H9 (cell line): ENCODE data around the gene TAPBPL. TPM values are rescaled to one million over a fixed set of nuclear protein-coding genes. Genes with fewer than 3 reads are reported as not detected.

Experiments
- DNase-seq: peaks from one replicate; pipeline ENCODE4 v3.0.0-alpha.2; 2017
- H2AFZ ChIP-seq: one replicate; pipeline ENCODE4 v1.6.1; 2013; ENCODE audit warnings: mild to moderate bottlenecking, low read length, control low read depth, moderate library complexity
- H2AK5ac ChIP-seq: 2 replicates; pipeline ENCODE4 v1.6.1; 2013; ENCODE audit warnings: low read length, control low read depth, mixed read lengths; ENCODE audit not compliant: insufficient read length
- H2BK120ac ChIP-seq: one replicate; pipeline ENCODE4 v1.6.1; 2013; ENCODE audit warnings: low read depth, mild to moderate bottlenecking, low read length, control low read depth, inconsistent platforms; ENCODE audit not compliant: poor library complexity, severe bottlenecking
- H2BK12ac ChIP-seq: 2 replicates; pipeline ENCODE4 v1.6.1; 2013; ENCODE audit warnings: low read length, control low read depth, mixed read lengths, low read depth; ENCODE audit not compliant: insufficient read length
- H2BK15ac ChIP-seq: 2 replicates; pipeline ENCODE4 v1.6.1; 2013; ENCODE audit warnings: low read depth, low read length, control low read depth
- H2BK20ac ChIP-seq: one replicate; pipeline ENCODE4 v1.6.1; 2013; ENCODE audit warnings: low read depth, mild to moderate bottlenecking, low read length, control low read depth, inconsistent platforms; ENCODE audit not compliant: poor library complexity, severe bottlenecking
- H2BK5ac ChIP-seq: 2 replicates; pipeline ENCODE4 v1.6.1; 2013; ENCODE audit warnings: low read length, control low read depth, mixed read lengths; ENCODE audit not compliant: insufficient read length
- H3K14ac ChIP-seq: 2 replicates; pipeline ENCODE4 v1.6.1; 2013; ENCODE audit warnings: low read length, control low read depth; ENCODE audit not compliant: insufficient read depth
- H3K18ac ChIP-seq: 2 replicates; pipeline ENCODE4 v1.6.1; 2013; ENCODE audit warnings: low read depth, mild to moderate bottlenecking, mixed read lengths, low read length, control low read depth; ENCODE audit not compliant: insufficient read length
- H3K23ac ChIP-seq: 2 replicates; pipeline ENCODE4 v1.6.1; 2013; ENCODE audit warnings: low read length, control low read depth, mixed read lengths, low read depth; ENCODE audit not compliant: insufficient read length
- H3K23me2 ChIP-seq: 2 replicates; pipeline ENCODE4 v1.6.1; 2013; ENCODE audit warnings: low read depth, mild to moderate bottlenecking, mixed read lengths, low read length, control low read depth; ENCODE audit not compliant: insufficient read length, poor library complexity, severe bottlenecking
- H3K27ac ChIP-seq: 2 replicates; pipeline ENCODE4 v1.5.1; 2013; ENCODE audit warnings: low read length, control low read depth, mixed read lengths, low read depth; ENCODE audit not compliant: insufficient read length
- H3K27me3 ChIP-seq: 2 replicates; pipeline ENCODE4 v1.6.1; 2013; ENCODE audit warnings: low read length, control low read depth, inconsistent platforms; ENCODE audit not compliant: insufficient read depth
- H3K4ac ChIP-seq: 2 replicates; pipeline ENCODE4 v1.6.1; 2013; ENCODE audit warnings: low read depth, mild to moderate bottlenecking, control low read depth, inconsistent platforms, low read length, moderate library complexity
- H3K4me1 ChIP-seq: 2 replicates; pipeline ENCODE4 v1.6.1; 2013; ENCODE audit warnings: low read length, control low read depth, inconsistent platforms; ENCODE audit not compliant: insufficient read depth
- H3K4me2 ChIP-seq: 2 replicates; pipeline ENCODE4 v1.6.1; 2013; ENCODE audit warnings: low read length, control low read depth, mixed read lengths; ENCODE audit not compliant: insufficient read length, insufficient read depth
- H3K56ac ChIP-seq: 2 replicates; pipeline ENCODE4 v1.6.1; 2013; ENCODE audit warnings: low read depth, mild to moderate bottlenecking, mixed read lengths, low read length, control low read depth; ENCODE audit not compliant: insufficient read length
- H3K79me1 ChIP-seq: 2 replicates; pipeline ENCODE4 v1.6.1; 2013; ENCODE audit warnings: low read depth, mild to moderate bottlenecking, moderate library complexity, low read length, control low read depth, inconsistent platforms; ENCODE audit not compliant: insufficient read depth, poor library complexity, severe bottlenecking
- H3K79me2 ChIP-seq: 2 replicates; pipeline ENCODE4 v1.6.1; 2013; ENCODE audit warnings: low read length, control low read depth, inconsistent platforms; ENCODE audit not compliant: insufficient read depth
- H3K9ac ChIP-seq: 2 replicates; pipeline ENCODE4 v1.6.1; 2013; ENCODE audit warnings: low read length, control low read depth, mixed read lengths; ENCODE audit not compliant: insufficient read length; ENCODE audit errors: extremely low read depth
- H3K9me3 ChIP-seq: one replicate; pipeline ENCODE4 v1.6.1; 2013; ENCODE audit warnings: low read depth, low read length, inconsistent platforms; ENCODE audit not compliant: control insufficient read depth
- H3T11ph ChIP-seq: one replicate; pipeline ENCODE4 v1.6.1; 2013; ENCODE audit warnings: mild to moderate bottlenecking, low read length, control low read depth, inconsistent platforms
- H4K20me1 ChIP-seq: one replicate; pipeline ENCODE4 v1.6.1; 2013; ENCODE audit not compliant: control insufficient read depth, insufficient read length, insufficient read depth
- H4K5ac ChIP-seq: 2 replicates; pipeline ENCODE4 v1.6.1; 2013; ENCODE audit warnings: low read depth, mild to moderate bottlenecking, mixed read lengths, low read length, control low read depth; ENCODE audit not compliant: insufficient read length
- H4K8ac ChIP-seq: replicated peaks from 2 replicates; pipeline ENCODE4 v1.6.1; 2013; ENCODE audit warnings: low read length, control low read depth, mixed read lengths, low read depth; ENCODE audit not compliant: insufficient read length
- H4K91ac ChIP-seq: 2 replicates; pipeline ENCODE4 v1.6.1; 2013; ENCODE audit warnings: low read depth, mild to moderate bottlenecking, moderate library complexity, mixed read lengths, low read length, control low read depth; ENCODE audit not compliant: insufficient read length
- H3K27ac Mint-ChIP-seq, 3 experiments: 2 replicates in 2 of 3; 3 replicates in 1 of 3; pipeline ENCODE4 v1.8.0; 2020 to 2021; ENCODE audit warnings: mixed read lengths in 3 of 3, mild to moderate bottlenecking in 1 of 3, moderate library complexity in 1 of 3
- H3K27me3 Mint-ChIP-seq: 2 replicates; pipeline ENCODE4 v1.8.0; 2021; ENCODE audit warnings: low read depth, mild to moderate bottlenecking, moderate library complexity, mixed read lengths
- H3K36me3 Mint-ChIP-seq, 3 experiments: 2 replicates in 2 of 3; 3 replicates in 1 of 3; pipeline ENCODE4 v1.8.0; 2020 to 2021; ENCODE audit warnings: low read depth in 3 of 3, mixed read lengths in 3 of 3; ENCODE audit not compliant: insufficient read depth in 1 of 3
- H3K4me1 Mint-ChIP-seq, 2 experiments: 2 replicates each; pipeline ENCODE4 v1.8.0; 2020; ENCODE audit warnings: mixed read lengths in 2 of 2
- H3K4me3 Mint-ChIP-seq, 2 experiments: 2 replicates in 1 of 2; 3 replicates in 1 of 2; pipeline ENCODE4 v1.8.0; 2020 to 2021; ENCODE audit warnings: mild to moderate bottlenecking in 2 of 2, mixed read lengths in 2 of 2, moderate library complexity in 1 of 2
- H3K9me3 Mint-ChIP-seq, 2 experiments: 2 replicates in 1 of 2; 3 replicates in 1 of 2; pipeline ENCODE4 v1.8.0; 2020; ENCODE audit warnings: mild to moderate bottlenecking in 2 of 2, mixed read lengths in 2 of 2, moderate library complexity in 1 of 2
- WGBS: extraction: QIAGEN DNeasy Blood & Tissue Kit; methylation state at CpG from one replicate; pipeline ENCODE4 v1.1.7; 2013; ENCODE audit warnings: missing lambda C conversion rate, low lambda C conversion rate, mixed read lengths; ENCODE audit not compliant: insufficient read length; ENCODE audit errors: extremely low coverage; 5-methylcytosine and 5-hydroxymethylcytosine counted together
- total RNA-seq: library from RNA; stranded (reverse); gene quantifications from 2 replicates; pipeline ENCODE4 v1.2.1, GENCODE V29; 2021
- TF ChIP-seq, protein P1 (sequence below): fragments of 200-600 bp; sonication (generic); conservative IDR thresholded peaks from 3 replicates; pipeline ENCODE4 v1.8.0; 2021; ENCODE audit warnings: antibody characterized with exemption, mild to moderate bottlenecking

TAPBPL gene
- total RNA-seq, 1 experiment from 2014 or later: 1.4 TPM

DNA sequence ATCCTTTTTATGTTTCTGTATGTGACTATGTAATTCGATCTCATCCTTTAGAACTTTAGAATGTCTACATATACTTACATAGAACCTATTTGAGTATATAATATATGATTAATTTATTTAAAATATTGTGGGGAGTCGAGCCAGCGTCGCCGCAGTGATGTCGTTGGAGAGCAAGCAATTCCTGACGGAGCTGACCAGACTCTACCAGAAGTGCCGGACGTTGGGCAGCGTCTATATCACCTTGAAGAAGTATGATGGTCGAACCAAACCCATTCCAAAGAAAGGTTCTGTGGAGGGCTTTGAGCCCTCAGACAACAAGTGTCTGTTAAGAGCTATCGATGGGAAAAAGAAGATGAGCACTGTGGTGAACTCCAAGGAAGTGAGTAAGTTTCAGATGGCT lies 13.5 kb upstream of the TAPBPL start:
- H4K8ac ChIP-seq: no peak overlapping the region
- H4K5ac ChIP-seq: no peak overlapping the region
- H3K27me3 Mint-ChIP-seq: no peaks in the 10 kb centered on the region; the same call in 1 of the 2 replicates
- H2BK15ac ChIP-seq: no peak overlapping the region
- no peak overlapping the region for H2BK12ac ChIP-seq
- H3K27me3 ChIP-seq: no peaks in the 10 kb centered on the region; the same call in 1 of the 2 replicates
- no peak overlapping the region for H3K4ac ChIP-seq
- H3K56ac ChIP-seq: no peak overlapping the region
- no peak overlapping the region for H2BK5ac ChIP-seq
- no peaks in the 10 kb centered on the region; a peak in 1 of 7 replicates for H3K36me3 Mint-ChIP-seq
- no peak overlapping the region for H2BK120ac ChIP-seq
- no peak overlapping the region for H2BK20ac ChIP-seq
- H3K18ac ChIP-seq: no peak overlapping the region
- H3K4me1 ChIP-seq: no peaks in the 10 kb centered on the region
- H3K23me2 ChIP-seq: no peaks in the 10 kb centered on the region
- no peak overlapping the region for H3K27ac ChIP-seq
- no peak overlapping the region for H3T11ph ChIP-seq
- H3K79me2 ChIP-seq: no peaks in the 10 kb centered on the region
- no peaks in the 10 kb centered on the region for H4K20me1 ChIP-seq
- H3K9me3 Mint-ChIP-seq: 0 out of 5 replicates have a peak, but pooled peaks cover 0 to 2% of the 10 kb centered on the region in 2 experiments
- no CpG with 5 or more reads among the region's 12 CpGs for WGBS
- H2AFZ ChIP-seq: no peak overlapping the region
- no peak overlapping the region for H3K9ac ChIP-seq
- TF ChIP-seq, protein P1, sequence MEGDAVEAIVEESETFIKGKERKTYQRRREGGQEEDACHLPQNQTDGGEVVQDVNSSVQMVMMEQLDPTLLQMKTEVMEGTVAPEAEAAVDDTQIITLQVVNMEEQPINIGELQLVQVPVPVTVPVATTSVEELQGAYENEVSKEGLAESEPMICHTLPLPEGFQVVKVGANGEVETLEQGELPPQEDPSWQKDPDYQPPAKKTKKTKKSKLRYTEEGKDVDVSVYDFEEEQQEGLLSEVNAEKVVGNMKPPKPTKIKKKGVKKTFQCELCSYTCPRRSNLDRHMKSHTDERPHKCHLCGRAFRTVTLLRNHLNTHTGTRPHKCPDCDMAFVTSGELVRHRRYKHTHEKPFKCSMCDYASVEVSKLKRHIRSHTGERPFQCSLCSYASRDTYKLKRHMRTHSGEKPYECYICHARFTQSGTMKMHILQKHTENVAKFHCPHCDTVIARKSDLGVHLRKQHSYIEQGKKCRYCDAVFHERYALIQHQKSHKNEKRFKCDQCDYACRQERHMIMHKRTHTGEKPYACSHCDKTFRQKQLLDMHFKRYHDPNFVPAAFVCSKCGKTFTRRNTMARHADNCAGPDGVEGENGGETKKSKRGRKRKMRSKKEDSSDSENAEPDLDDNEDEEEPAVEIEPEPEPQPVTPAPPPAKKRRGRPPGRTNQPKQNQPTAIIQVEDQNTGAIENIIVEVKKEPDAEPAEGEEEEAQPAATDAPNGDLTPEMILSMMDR: no peak
- no peak for DNase-seq
- no peak overlapping the region for H3K23ac ChIP-seq
- no peaks in the 10 kb centered on the region for H3K9me3 ChIP-seq
- no peak overlapping the region for H4K91ac ChIP-seq
- no peak overlapping the region for H3K27ac Mint-ChIP-seq
- H2AK5ac ChIP-seq: no peak overlapping the region
- H3K4me1 Mint-ChIP-seq: peaks cover 14 to 18% of the 10 kb centered on the region in 2 experiments
- H3K14ac ChIP-seq: no peak overlapping the region
- no peaks in the 10 kb centered on the region for H3K79me1 ChIP-seq
- H3K4me3 Mint-ChIP-seq: no peak overlapping the region
- no peak overlapping the region for H3K4me2 ChIP-seq
